Gastrocnemius medialis (tissue), 4 donors: ENCODE measurements around the gene ZNF283. TPM values are rescaled to one million over a fixed set of nuclear protein-coding genes. Genes with fewer than 3 reads are reported as not detected.

ENCODE experiments used
- ATAC-seq, 2 donors: fragments of 150-250 bp; one replicate each; pipeline ENCODE4 v1.9.1; 2016
- DNase-seq, 2 donors: peaks; one replicate each; pipeline ENCODE4 v3.0.0-alpha.2; 2019
- H3K27ac ChIP-seq, 4 donors: fragments of 200-600 bp; sonication (generic); 1 replicate in 1 of 4; 2 replicates in 3 of 4; pipeline ENCODE4 v1.5.1; 2016 to 2018; ENCODE audit warnings: mild to moderate bottlenecking in 2 of 4, moderate library complexity in 1 of 4
- H3K27me3 ChIP-seq, 3 donors: fragments of 200-600 bp; sonication (generic) in 2 of 3; 1 replicate in 1 of 3; 2 replicates in 2 of 3; pipeline versions ENCODE4 v1.5.1 to v1.6.0; 2016 to 2019; ENCODE audit warnings: mild to moderate bottlenecking in 1 of 3, moderate library complexity in 1 of 3
- H3K36me3 ChIP-seq, 2 donors: fragments of 200-600 bp; sonication (generic) in 1 of 2; one replicate each; pipeline ENCODE4 v1.5.1; 2017 to 2018
- H3K4me1 ChIP-seq, 2 donors: fragments of 200-600 bp; sonication (generic) in 1 of 2; one replicate each; pipeline ENCODE4 v1.5.1; 2016 to 2017; ENCODE audit warnings: mild to moderate bottlenecking in 2 of 2
- H3K4me3 ChIP-seq, 4 donors: fragments of 200-600 bp; sonication (generic) in 3 of 4; 1 replicate in 1 of 4; 2 replicates in 3 of 4; pipeline ENCODE4 v1.5.1; 2016 to 2019; ENCODE audit warnings: mild to moderate bottlenecking in 2 of 4
- H3K9me3 ChIP-seq, 3 donors: fragments of 200-600 bp; sonication (generic) in 2 of 3; 1 replicate in 1 of 3; 2 replicates in 2 of 3; pipeline ENCODE4 v1.5.1; 2016 to 2019
- CTCF ChIP-seq, 5 experiments: fragments of 450-650 bp in 3 of 5; fragments of 200-600 bp in 2 of 5; sonication (generic) in 2 of 5; IDR thresholded peaks in 4 of 5; conservative IDR thresholded peaks in 1 of 5; 1 replicate in 4 of 5; 2 replicates in 1 of 5; pipeline ENCODE4 v1.5.1; 2016 to 2019; ENCODE audit warnings: antibody characterized with exemption in 5 of 5, mild to moderate bottlenecking in 3 of 5, moderate library complexity in 3 of 5
- POLR2A ChIP-seq, 2 donors: fragments of 450-650 bp; IDR thresholded peaks; one replicate each; pipeline ENCODE4 v1.6.1; 2017; ENCODE audit warnings: antibody characterized with exemption in 2 of 2, mild to moderate bottlenecking in 2 of 2, moderate library complexity in 2 of 2
- in situ Hi-C, 4 donors: fragments of 200-750 bp; cut with MboI; loops; one replicate each; pipeline versions ENCODE4 v1.15.0 to v1.8.0; 2017; ENCODE audit warnings: low sequenced_read_pairs in 4 of 4
- intact Hi-C: fragments of 100-400 bp; cut with DNase I; formaldehyde crosslinking; loops from one replicate; pipeline ENCODE4 v1.15.1; 2023; ENCODE audit warnings: low total_unique reads
- total RNA-seq, 4 donors: library from RNA; depleted of rRNA; stranded (reverse); fragments of >200 nt; gene quantifications; one replicate each; pipeline versions ENCODE4 v1.1.0 to v1.2.3, GENCODE V29; 2016

ZNF283 gene
- total RNA-seq, 4 donors from 2014 or later = 1.4 to 7.3 (median 2.1) TPM

DNA sequence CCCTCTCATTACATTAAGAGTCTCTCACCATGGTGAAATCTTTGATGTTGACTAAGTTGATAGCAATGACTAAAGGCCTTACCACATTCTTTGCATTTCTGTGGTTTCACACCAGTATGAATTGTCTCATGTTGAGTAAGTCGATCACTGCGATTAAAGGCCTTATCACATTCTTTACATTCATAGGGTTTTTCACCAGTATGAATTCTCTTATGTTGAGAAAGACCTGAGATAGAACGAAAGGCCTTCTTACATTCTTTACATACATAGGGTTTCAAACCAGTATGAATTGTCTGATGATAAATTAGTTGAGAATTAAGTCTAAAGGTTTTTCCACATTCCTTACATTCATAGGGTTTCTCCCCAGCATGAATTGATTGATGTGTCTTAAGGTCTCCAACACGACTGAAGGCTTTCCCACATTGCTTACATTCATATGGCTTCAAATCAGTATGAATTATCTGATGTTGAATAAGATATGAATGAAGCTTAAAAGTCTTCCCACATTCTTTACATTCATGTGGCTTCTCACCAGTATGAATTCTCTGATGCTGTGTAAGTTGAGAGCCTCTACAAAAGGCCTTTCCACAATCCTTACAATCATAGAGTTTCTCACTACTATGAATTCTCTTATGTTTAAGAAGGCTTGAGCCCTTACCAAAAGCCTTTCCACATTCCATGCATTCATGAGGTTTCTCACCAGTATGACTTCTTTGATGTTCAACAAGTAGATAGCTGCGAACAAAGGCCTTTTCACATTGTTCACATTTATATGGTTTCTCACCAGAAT, 45.6 kb downstream of the ZNF283 start:
- ATAC-seq = no peak
- Histone ChIP-seq H3K9me3 (peaks cover 12 to 64% (median 37%) of the 10 kb centered on the region in 3 donors), H3K4me1 (no peaks in the 10 kb centered on the region), H3K4me3 (peak overlapping the region in 1 of 4 donors; percentile 32), H3K36me3 (peaks cover 3 to 38% of the 10 kb centered on the region in 2 donors), H3K27me3 (no peaks in the 10 kb centered on the region), H3K27ac (no peak overlapping the region)
- no peak for DNase-seq
- TF ChIP-seq CTCF (IDR thresholded peaks at IDR 0.05 in 4 of 5, conservative IDR thresholded peaks at IDR 0.05 in 1 of 5) (no peak), POLR2A (IDR thresholded peaks at IDR 0.05) (no peak)
- in situ Hi-C loops = no loop called here
- intact Hi-C loops = no loop called here

- Histone ChIP-seq H3K27me3 (no peaks in the 10 kb centered on the region), H3K27ac (no peak overlapping the region), H3K36me3 (peaks cover 0 to 63% of the 10 kb centered on the region in 2 donors), H3K9me3 (peaks cover 11 to 69% (median 13%) of the 10 kb centered on the region in 3 donors), H3K4me3 (no peak overlapping the region), H3K4me1 (no peaks in the 10 kb centered on the region)
- intact Hi-C loops (no loop called here), in situ Hi-C loops (no loop called here)
- DNase-seq (no peak), ATAC-seq (no peak)
- TF ChIP-seq POLR2A (IDR thresholded peaks at IDR 0.05) (no peak), CTCF (IDR thresholded peaks at IDR 0.05 in 4 of 5, conservative IDR thresholded peaks at IDR 0.05 in 1 of 5) (no peak)
Observed at GRCh38 chr19:43880483-43880882, 53.4 kb downstream of the ZNF283 start.

DNA sequence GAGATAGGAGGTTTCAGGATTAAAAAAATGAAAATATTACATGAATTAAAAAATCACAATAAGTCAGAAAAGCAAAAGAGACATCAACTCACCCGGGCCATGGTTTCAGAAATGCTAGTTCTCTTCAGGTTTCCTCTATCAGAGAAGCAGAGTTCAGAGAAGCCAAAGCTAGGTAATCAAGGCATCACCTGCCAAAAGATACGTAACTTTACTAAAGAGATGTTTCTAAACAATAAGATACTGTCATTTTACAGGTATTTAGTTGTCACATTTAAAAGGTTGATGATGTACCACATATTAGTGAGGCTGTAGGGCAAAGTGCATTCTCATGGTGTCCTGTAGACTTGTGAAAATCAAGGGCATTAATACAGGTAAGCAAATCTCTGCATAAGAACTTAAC, 56.7 kb downstream of the ZNF283 start, which contains the start of gene ZNF404:
Gene ZNF404, minus strand, starts transcription at position 101 of the 400 bp plus-strand sequence.
- no peak for ATAC-seq
- Histone ChIP-seq H3K36me3 (peaks cover 0 to 56% of the 10 kb centered on the region in 2 donors), H3K9me3 (peaks cover 6 to 76% (median 11%) of the 10 kb centered on the region in 3 donors)

GRCh38 chr19:43895727-43896308, 68.7 kb downstream of the ZNF283 start:
- DNase-seq = no peak
- intact Hi-C loops = no loop called here

More for the DNA sequence above, 56.7 kb downstream of the ZNF283 start, which contains the start of gene ZNF404:
- H3K4me1 ChIP-seq = no peaks in the 10 kb centered on the region
- H3K4me3 ChIP-seq = no peak within 1 kb of the TSS
- in situ Hi-C loops = no loop called here
- no peak for TF ChIP-seq CTCF (IDR thresholded peaks at IDR 0.05 in 4 of 5, conservative IDR thresholded peaks at IDR 0.05 in 1 of 5)
- TF ChIP-seq POLR2A (IDR thresholded peaks at IDR 0.05) = no peak
- H3K27ac ChIP-seq = no peak within 1 kb of the TSS
- no peak for DNase-seq
- intact Hi-C loops = no loop called here
- no peaks in the 10 kb centered on the region for H3K27me3 ChIP-seq

More at GRCh38 chr19:43895727-43896308, 68.7 kb downstream of the ZNF283 start:
- H3K9me3 ChIP-seq = peaks cover 0 to 25% (median 6%) of the 10 kb centered on the region in 3 donors
- peaks cover 4 to 32% of the 10 kb centered on the region in 2 donors for H3K36me3 ChIP-seq
- H3K4me1 ChIP-seq = peaks cover 0 to 2% of the 10 kb centered on the region in 2 donors
- no peak for TF ChIP-seq POLR2A (IDR thresholded peaks at IDR 0.05)
- H3K4me3 ChIP-seq = no peak overlapping the region
- in situ Hi-C loops = no loop called here
- no peaks in the 10 kb centered on the region for H3K27me3 ChIP-seq
- no peak overlapping the region for H3K27ac ChIP-seq
- no peak for ATAC-seq

Other genes starting within 250 kb of the ZNF283 start
- gene IRGQ, start 231.2 kb upstream of the ZNF283 start, total RNA-seq = 10 to 100 TPM; 20.2 to 25.8 (median 23.6) TPM
- gene ZNF576, start 230.7 kb upstream of the ZNF283 start, total RNA-seq = 10 to 100 TPM in 2 of 4 donors, 1 to 10 TPM in 2; 6.9 to 19.8 (median 11.6) TPM
- gene SRRM5, start 215.2 kb upstream of the ZNF283 start, total RNA-seq = under 1 TPM in 3 of 4 donors, not detected in 1; 0.09 to 0.49 (median 0.25) TPM
- gene ZNF428, start 207.7 kb upstream of the ZNF283 start, total RNA-seq = 10 to 100 TPM; 15.4 to 26.7 (median 20.0) TPM
- gene CADM4, start 187.5 kb upstream of the ZNF283 start, total RNA-seq = 1 to 10 TPM; 2.6 to 4.5 (median 4.2) TPM
- 1 to 10 TPM in 3 of 4 donors, under 1 TPM in 1; 0.41 to 8.7 (median 3.4) TPM for gene PLAUR, start 157.2 kb upstream of the ZNF283 start, total RNA-seq
- not detected for gene IRGC, start 111.2 kb upstream of the ZNF283 start, total RNA-seq
- gene SMG9, start 72.4 kb upstream of the ZNF283 start, total RNA-seq = 1 to 10 TPM; 4.5 to 9.1 (median 7.1) TPM
- 1 to 10 TPM in 3 of 4 donors, not detected in 1; 1.1 to 4.1 (median 1.7) TPM for gene KCNN4, start 46.3 kb upstream of the ZNF283 start, total RNA-seq
- gene LYPD5, start 24.9 kb upstream of the ZNF283 start, total RNA-seq = 1 to 10 TPM in 1 of 4 donors, under 1 TPM in 1, not detected in 2; 0.35 to 1.4 TPM
- gene ZNF404, start 56.6 kb downstream of the ZNF283 start, total RNA-seq = under 1 TPM; 0.29 to 0.87 (median 0.49) TPM
- gene ZNF45, start 108.0 kb downstream of the ZNF283 start, total RNA-seq = 1 to 10 TPM; 2.8 to 7.7 (median 4.0) TPM
- 10 to 100 TPM in 1 of 4 donors, 1 to 10 TPM in 1, under 1 TPM in 2; 0.76 to 15.3 (median 0.96) TPM for gene ZNF221, start 123.9 kb downstream of the ZNF283 start, total RNA-seq
- gene ZNF155, start 156.9 kb downstream of the ZNF283 start, total RNA-seq = 1 to 10 TPM in 3 of 4 donors, under 1 TPM in 1; 0.97 to 2.0 (median 1.6) TPM
- gene ZNF230, start 175.6 kb downstream of the ZNF283 start, total RNA-seq = 1 to 10 TPM in 2 of 4 donors, under 1 TPM in 1, not detected in 1; 0.78 to 4.5 (median 4.5) TPM
- 1 to 10 TPM in 3 of 4 donors, under 1 TPM in 1; 0.56 to 1.6 (median 1.1) TPM for gene ZNF222, start 198.1 kb downstream of the ZNF283 start, total RNA-seq
- gene ZNF223, start 224.7 kb downstream of the ZNF283 start, total RNA-seq = 1 to 10 TPM in 1 of 4 donors, under 1 TPM in 2, not detected in 1; 0.56 to 3.0 (median 0.91) TPM
- 1 to 10 TPM in 1 of 4 donors, under 1 TPM in 3; 0.38 to 1.3 (median 0.63) TPM for gene ZNF284, start 244.8 kb downstream of the ZNF283 start, total RNA-seq